ENCODE results near the gene PDCL3. TPM values are rescaled to one million over a fixed set of nuclear protein-coding genes. Genes with fewer than 3 reads are reported as not detected.

PDCL3 gene
- total and polyA plus RNA-seq, 2 donors (not counting 1 experiment from before 2014, with no cell fraction given) = 5.6 to 24.1 TPM

DNA sequence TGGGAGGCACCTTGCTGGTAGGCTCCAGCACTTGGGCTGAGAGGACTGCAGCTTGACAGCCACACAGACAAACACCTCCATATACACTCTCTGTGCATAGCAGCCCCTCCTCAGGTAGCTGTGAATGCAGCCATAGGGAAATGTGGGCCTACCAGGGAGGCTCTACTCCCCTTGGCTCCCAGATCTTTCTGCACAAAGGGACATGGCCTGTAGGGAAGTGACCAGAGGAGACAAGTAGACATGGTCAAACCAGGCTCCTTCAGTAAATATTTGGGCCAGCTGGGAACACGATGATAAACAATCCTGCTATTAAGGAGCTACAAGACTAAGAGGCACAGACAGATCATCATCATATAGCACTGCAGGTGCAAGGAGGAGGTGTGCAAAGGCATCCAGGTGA lies 35.9 kb upstream of the PDCL3 start:
- Histone ChIP-seq H3K4me3 (ENCODE audit: control extremely low read depth in 1 of 5, extremely low read depth in 1 of 5, insufficient read depth in 1 of 5, low read depth in 2 of 5, low read length in 4 of 5) (no peak overlapping the region), H4K20me1 (ENCODE audit: control insufficient read depth, insufficient read depth, low read length, poor library complexity, severe bottlenecking) (no peaks in the 10 kb centered on the region), H3K4me2 (replicated peaks; ENCODE audit: low read depth, low read length, poor library complexity, severe bottlenecking) (no peak overlapping the region), H3K4me1 (ENCODE audit: control insufficient read depth in 2 of 2, insufficient read depth in 2 of 2, low read length in 2 of 2) (no peaks in the 10 kb centered on the region), H3K9me3 (ENCODE audit: control extremely low read depth in 1 of 3, control insufficient read depth in 2 of 3, insufficient read depth in 1 of 3, low read length in 2 of 3) (no peaks in the 10 kb centered on the region), H3K27me3 (replicated peaks in 1 of 4; ENCODE audit: control extremely low read depth in 1 of 4, control insufficient read depth in 3 of 4, insufficient read depth in 4 of 4, low read length in 3 of 4) (peaks cover 0 to 3% (median 0%) of the 10 kb centered on the region in 4 experiments), H3K27ac (ENCODE audit: low read length in 2 of 2) (no peak overlapping the region), H3K36me3 (replicated peaks in 1 of 2; ENCODE audit: control extremely low read depth in 1 of 2, control insufficient read depth in 1 of 2, extremely low read depth in 1 of 2, insufficient read depth in 2 of 2, low read length in 1 of 2) (no peaks in the 10 kb centered on the region), H2AFZ (ENCODE audit: insufficient read depth, low read depth, low read length, poor library complexity, severe bottlenecking) (no peak overlapping the region), H3K79me2 (ENCODE audit: control insufficient read depth, insufficient read depth, low read length) (no peaks in the 10 kb centered on the region), H3K9ac (ENCODE audit: low read length) (no peak overlapping the region)
- H3K27ac Mint-ChIP-seq = no peak overlapping the region
- ChIA-PET CTCF (no interaction called here), POLR2A (no interaction called here)
- no peak for TF ChIP-seq EZH2 (IDR thresholded peaks at IDR 0.05; ENCODE audit: borderline replicate concordance, insufficient read depth, low read depth, low read length, poor library complexity, severe bottlenecking)
- TF ChIP-seq, protein P1, sequence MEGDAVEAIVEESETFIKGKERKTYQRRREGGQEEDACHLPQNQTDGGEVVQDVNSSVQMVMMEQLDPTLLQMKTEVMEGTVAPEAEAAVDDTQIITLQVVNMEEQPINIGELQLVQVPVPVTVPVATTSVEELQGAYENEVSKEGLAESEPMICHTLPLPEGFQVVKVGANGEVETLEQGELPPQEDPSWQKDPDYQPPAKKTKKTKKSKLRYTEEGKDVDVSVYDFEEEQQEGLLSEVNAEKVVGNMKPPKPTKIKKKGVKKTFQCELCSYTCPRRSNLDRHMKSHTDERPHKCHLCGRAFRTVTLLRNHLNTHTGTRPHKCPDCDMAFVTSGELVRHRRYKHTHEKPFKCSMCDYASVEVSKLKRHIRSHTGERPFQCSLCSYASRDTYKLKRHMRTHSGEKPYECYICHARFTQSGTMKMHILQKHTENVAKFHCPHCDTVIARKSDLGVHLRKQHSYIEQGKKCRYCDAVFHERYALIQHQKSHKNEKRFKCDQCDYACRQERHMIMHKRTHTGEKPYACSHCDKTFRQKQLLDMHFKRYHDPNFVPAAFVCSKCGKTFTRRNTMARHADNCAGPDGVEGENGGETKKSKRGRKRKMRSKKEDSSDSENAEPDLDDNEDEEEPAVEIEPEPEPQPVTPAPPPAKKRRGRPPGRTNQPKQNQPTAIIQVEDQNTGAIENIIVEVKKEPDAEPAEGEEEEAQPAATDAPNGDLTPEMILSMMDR (IDR thresholded peaks at IDR 0.05) = no peak
- H3K4me1 Mint-ChIP-seq = no peaks in the 10 kb centered on the region
- H3K27me3 Mint-ChIP-seq = peaks cover 16% of the 10 kb centered on the region
- no peak for ATAC-seq (ENCODE audit: low read depth)
- WGBS (ENCODE audit: insufficient coverage) = 57% methylated on average over 1 of the region's 1 CpG
- intact Hi-C loops (cut with micrococcal nuclease) = no loop called here
- H3K4me3 Mint-ChIP-seq = no peak overlapping the region
- no peak for DNase-seq
- H3K9me3 Mint-ChIP-seq (ENCODE audit: insufficient read depth) = no peaks in the 10 kb centered on the region

DNA sequence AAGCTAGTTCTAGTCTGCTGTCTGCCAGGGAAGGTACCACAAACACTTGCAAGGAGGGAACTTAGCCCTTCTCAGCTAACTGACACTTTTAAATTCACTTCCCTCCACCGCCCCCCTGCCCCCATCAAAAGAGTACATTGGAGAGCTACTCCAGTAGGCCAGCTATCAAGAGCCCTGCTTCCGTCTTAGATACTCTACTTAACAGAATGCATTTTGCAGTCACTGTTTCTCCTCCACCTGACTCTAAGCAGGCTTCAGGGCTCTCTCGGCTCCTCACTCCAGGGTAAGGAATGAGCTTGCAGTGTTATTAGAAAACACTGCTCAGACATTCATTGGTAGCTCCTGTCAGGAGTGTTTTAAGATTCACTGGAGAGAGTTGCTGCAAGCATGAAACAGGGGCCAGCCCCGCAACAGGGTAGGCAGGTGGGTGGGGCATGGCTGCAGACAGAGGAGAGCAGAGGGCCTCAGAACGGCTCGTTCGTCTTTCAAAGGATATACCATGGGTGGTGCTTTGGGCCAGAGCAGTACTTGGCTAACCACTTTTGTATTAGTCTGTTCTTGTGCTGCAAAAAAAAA lies 35.3 kb upstream of the PDCL3 start:
- H3K27ac Mint-ChIP-seq = no peak overlapping the region
- Histone ChIP-seq H4K20me1 (ENCODE audit: control insufficient read depth, insufficient read depth, low read length, poor library complexity, severe bottlenecking) (no peaks in the 10 kb centered on the region), H3K9me3 (ENCODE audit: control extremely low read depth in 1 of 3, control insufficient read depth in 2 of 3, insufficient read depth in 1 of 3, low read length in 2 of 3) (no peaks in the 10 kb centered on the region), H3K27ac (ENCODE audit: low read length in 2 of 2) (no peak overlapping the region), H3K4me2 (replicated peaks; ENCODE audit: low read depth, low read length, poor library complexity, severe bottlenecking) (no peak overlapping the region), H3K4me3 (ENCODE audit: control extremely low read depth in 1 of 5, extremely low read depth in 1 of 5, insufficient read depth in 1 of 5, low read depth in 2 of 5, low read length in 4 of 5) (no peak overlapping the region), H3K27me3 (replicated peaks in 1 of 4; ENCODE audit: control extremely low read depth in 1 of 4, control insufficient read depth in 3 of 4, insufficient read depth in 4 of 4, low read length in 3 of 4) (peaks cover 0 to 3% (median 0%) of the 10 kb centered on the region in 4 experiments), H3K79me2 (ENCODE audit: control insufficient read depth, insufficient read depth, low read length) (no peaks in the 10 kb centered on the region), H2AFZ (ENCODE audit: insufficient read depth, low read depth, low read length, poor library complexity, severe bottlenecking) (no peak overlapping the region), H3K4me1 (ENCODE audit: control insufficient read depth in 2 of 2, insufficient read depth in 2 of 2, low read length in 2 of 2) (no peaks in the 10 kb centered on the region), H3K36me3 (replicated peaks in 1 of 2; ENCODE audit: control extremely low read depth in 1 of 2, control insufficient read depth in 1 of 2, extremely low read depth in 1 of 2, insufficient read depth in 2 of 2, low read length in 1 of 2) (no peaks in the 10 kb centered on the region), H3K9ac (ENCODE audit: low read length) (no peak overlapping the region)
- ATAC-seq (ENCODE audit: low read depth) = no peak
- peaks cover 16% of the 10 kb centered on the region for H3K27me3 Mint-ChIP-seq
- no peaks in the 10 kb centered on the region for H3K9me3 Mint-ChIP-seq (ENCODE audit: insufficient read depth)
- H3K4me3 Mint-ChIP-seq = no peak overlapping the region
- no peak for TF ChIP-seq EZH2 (IDR thresholded peaks at IDR 0.05; ENCODE audit: borderline replicate concordance, insufficient read depth, low read depth, low read length, poor library complexity, severe bottlenecking)
- TF ChIP-seq, protein P1 (IDR thresholded peaks at IDR 0.05) = no peak
- ChIA-PET POLR2A (no interaction called here), CTCF (no interaction called here)
- intact Hi-C loops (cut with micrococcal nuclease) = no loop called here
- H3K4me1 Mint-ChIP-seq = no peaks in the 10 kb centered on the region
- 80% methylated on average over 5 of the region's 7 CpGs for WGBS (ENCODE audit: insufficient coverage)
- no peak for DNase-seq

Measured in B cell (primary cell).